ENCODE data around the gene MRPS7. TPM values are rescaled to one million over a fixed set of nuclear protein-coding genes. Genes with fewer than 3 reads are reported as not detected.

Gene MRPS7
- total and polyA plus RNA-seq, 2 of the 8 experiments (the other 6 are each of a cell fraction or from before 2014, with no cell fraction given) = 63.4 to 79.4 TPM

- Histone ChIP-seq H3K4me1 (replicated peaks in 1 of 4; ENCODE audit: control insufficient read depth in 3 of 4, insufficient read depth in 4 of 4, low read length in 3 of 4) (peaks cover 0 to 4% (median 0%) of the 10 kb centered on the region in 4 experiments; a peak in 3 of 7 replicates), H4K91ac (replicated peaks; ENCODE audit: insufficient read length, low read length) (no peak overlapping the region), H2BK15ac (ENCODE audit: low read length) (no peak overlapping the region), H3K18ac (ENCODE audit: extremely low read depth, low read length) (no peak overlapping the region), H3K23ac (ENCODE audit: insufficient read length) (no peak overlapping the region), H3K23me2 (ENCODE audit: low read depth, low read length) (no peaks in the 10 kb centered on the region), H4K5ac (ENCODE audit: insufficient read length, low read depth, low read length) (no peak overlapping the region), H3K14ac (ENCODE audit: insufficient read length) (no peak overlapping the region), H3K36me3 (ENCODE audit: control insufficient read depth in 2 of 4, insufficient read depth in 4 of 4, low read length in 3 of 4) (peaks cover 27 to 72% (median 60%) of the 10 kb centered on the region in 4 experiments), H3K4ac (replicated peaks; ENCODE audit: insufficient read length, low read depth, low read length) (no peak overlapping the region), H3K27me3 (replicated peaks in 1 of 4; ENCODE audit: control insufficient read depth in 3 of 4, extremely low read depth in 1 of 4, insufficient read depth in 3 of 4, low read length in 3 of 4) (no peaks in the 10 kb centered on the region), H3K79me1 (ENCODE audit: low read depth, low read length) (no peaks in the 10 kb centered on the region), H2BK120ac (replicated peaks; ENCODE audit: low read depth, low read length) (no peak overlapping the region), H3K56ac (replicated peaks; ENCODE audit: insufficient read length, low read depth, low read length) (no peak overlapping the region), H2AFZ (ENCODE audit: low read length) (no peak overlapping the region), H3K4me2 (ENCODE audit: insufficient read depth in 1 of 2, low read depth in 2 of 2, low read length in 2 of 2) (no peak overlapping the region), H3K79me2 (ENCODE audit: control insufficient read depth in 1 of 2, insufficient read depth in 2 of 2, low read length in 2 of 2) (no peaks in the 10 kb centered on the region), H4K8ac (ENCODE audit: extremely low read depth, insufficient read depth, low read length) (peak overlapping the region; percentile 45; the same call in 1 of the 2 replicates), H2AK5ac (ENCODE audit: low read depth, low read length) (no peak overlapping the region), H4K20me1 (replicated peaks in 1 of 2; ENCODE audit: control insufficient read depth in 1 of 2, insufficient read depth in 2 of 2, low read length in 2 of 2) (peaks cover 14 to 29% of the 10 kb centered on the region in 2 experiments), H3K4me3 (ENCODE audit: extremely low read depth in 1 of 4, insufficient read depth in 2 of 4, low read depth in 3 of 4, low read length in 4 of 4) (no peak overlapping the region), H2BK12ac (ENCODE audit: low read depth, low read length) (no peak overlapping the region), H3K9me3 (ENCODE audit: insufficient read depth in 2 of 2, low read depth in 1 of 2, low read length in 1 of 2) (no peaks in the 10 kb centered on the region), H2BK20ac (ENCODE audit: low read length) (no peak overlapping the region), H2BK5ac (ENCODE audit: low read depth, low read length) (no peak overlapping the region), H3K9ac (replicated peaks in 1 of 4; ENCODE audit: extremely low read depth in 1 of 4, low read depth in 3 of 4, low read length in 3 of 4) (no peak overlapping the region), H3K27ac (ENCODE audit: low read depth, low read length) (no peak overlapping the region; the same call in 1 of the 2 replicates)
- ChIA-PET POLR2A (ENCODE audit: partially characterized antibody) (interaction anchor here (0.9 to 6.3 kb wide), 15 partner anchors 9 to 156 kb away, joined by 3 to 53 read pairs (median 4); partner anchors contain the start of genes ARMC7, GGA3, MIF4GD and MRPS7), CTCF (ENCODE audit: partially characterized antibody) (interaction anchor here (0.6 to 16.5 kb wide), 45 partner anchors 8 to 391 kb away, joined by 3 to 369 read pairs (median 5); partner anchors contain the start of genes GGA3, GRB2, MIF4GD and MRPS7)
- FAIRE-seq = no peak
- WGBS, 2 experiments (ENCODE audit: extremely low coverage in 1 of 2, insufficient coverage in 1 of 2, insufficient read length in 1 of 2, insufficient replicate concordance in 2 of 2, low coverage in 1 of 2, low lambda C conversion rate in 2 of 2, missing lambda C conversion rate in 1 of 2) = 96% methylated on average over 7 of the region's 7 CpGs; no CpG with 5 or more reads in 1 of the 2 experiments
- no peak for DNase-seq (ENCODE audit: low read depth in 1 of 2, low spot score in 2 of 2)
- TF ChIP-seq SIN3A (conservative IDR thresholded peaks at IDR 0.05 in 1 of 2, IDR thresholded peaks at IDR 0.05 in 1 of 2; ENCODE audit: low read depth in 1 of 2, low read length in 2 of 2) (no peak), NANOG (IDR thresholded peaks at IDR 0.05; ENCODE audit: insufficient read depth, low read depth, low read length, poor library complexity, severe bottlenecking) (no peak), JUN (IDR thresholded peaks at IDR 0.05; ENCODE audit: low read depth, low read length) (no peak), GTF2F1 (IDR thresholded peaks at IDR 0.05; ENCODE audit: borderline replicate concordance, low read depth, low read length) (no peak), POLR2AphosphoS5 (IDR thresholded peaks at IDR 0.05; ENCODE audit: low read depth, low read length) (no peak), CTBP2 (IDR thresholded peaks at IDR 0.05; ENCODE audit: borderline replicate concordance, insufficient read depth, insufficient read length, low read length) (no peak), CHD2 (IDR thresholded peaks at IDR 0.05; ENCODE audit: low read length) (no peak), MAFK (IDR thresholded peaks at IDR 0.05; ENCODE audit: low read depth, low read length) (no peak), TCF12 (IDR thresholded peaks at IDR 0.05; ENCODE audit: low read depth, low read length) (no peak), SUZ12 (IDR thresholded peaks at IDR 0.05; ENCODE audit: low read length) (no peak), USF2 (IDR thresholded peaks at IDR 0.05; ENCODE audit: low read length) (no peak), HDAC6 (IDR thresholded peaks at IDR 0.05; ENCODE audit: low read depth, low read length) (no peak), CBX5 (IDR thresholded peaks at IDR 0.05; ENCODE audit: low read depth, low read length) (no peak)
Measured at GRCh38 chr17:75241143-75241430, 20.6 kb upstream of the MRPS7 start.
